ENCODE results near the gene DIP2C.

DIP2C gene

DNA sequence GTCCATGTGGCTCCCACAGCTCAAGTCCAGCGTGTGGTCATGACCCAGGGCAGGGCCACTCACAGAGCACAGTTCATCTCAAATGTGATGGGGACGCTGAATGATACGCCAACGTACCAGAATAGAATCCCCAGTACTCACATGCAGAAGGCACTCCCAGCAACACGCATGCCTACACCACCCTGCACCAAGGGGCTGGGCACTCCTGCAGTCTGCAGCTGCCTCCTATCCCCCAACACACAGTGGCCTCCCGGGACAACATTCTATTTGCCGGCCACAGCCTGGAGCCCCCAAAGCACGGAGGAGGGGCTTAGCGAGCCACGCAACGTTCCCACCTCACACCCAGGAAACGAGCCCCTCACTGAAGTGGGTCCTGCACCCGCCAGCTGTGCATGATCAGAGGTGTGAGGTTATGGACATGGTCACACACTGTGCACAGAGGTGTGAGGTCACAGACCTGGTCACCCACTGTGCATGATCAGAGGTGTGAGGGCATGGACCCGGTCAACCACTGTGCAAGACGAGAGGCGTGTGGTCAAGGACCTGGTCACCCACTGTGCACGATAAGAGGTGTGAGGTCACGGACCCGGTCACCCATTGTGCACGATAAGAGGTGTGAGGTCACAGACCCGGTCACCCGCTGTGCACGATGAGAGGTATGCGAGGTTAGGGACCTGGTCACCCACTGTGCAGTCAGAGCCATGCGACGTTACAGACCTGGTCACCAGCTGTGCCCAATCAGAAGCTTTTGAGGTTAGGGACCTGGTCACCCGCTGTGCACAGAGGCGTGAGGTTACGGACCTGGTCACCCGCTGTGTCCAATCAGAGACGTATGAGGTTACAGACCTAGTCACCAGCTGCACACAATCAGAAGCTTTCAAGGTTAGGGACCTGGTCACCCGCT, 182.8 kb downstream of the DIP2C start:
- Histone ChIP-seq H3K9ac (ENCODE audit: low read length) (no peak overlapping the region), H3K36me3 (ENCODE audit: control insufficient read depth, insufficient read depth, low read length) (no peaks in the 10 kb centered on the region), H3K27me3 (ENCODE audit: control insufficient read depth, insufficient read depth, low read length) (no peaks in the 10 kb centered on the region), H3K4me3 (ENCODE audit: low read length) (no peak overlapping the region), H3K4me1 (ENCODE audit: control insufficient read depth, insufficient read depth, low read length) (peaks cover 14% of the 10 kb centered on the region), H3K9me3 (ENCODE audit: control insufficient read depth, low read length) (no peaks in the 10 kb centered on the region)

- Histone ChIP-seq H3K9ac (ENCODE audit: low read length) (no peak overlapping the region), H3K4me3 (ENCODE audit: low read length) (no peak overlapping the region), H3K4me1 (ENCODE audit: control insufficient read depth, insufficient read depth, low read length) (peaks cover 1% of the 10 kb centered on the region), H3K36me3 (ENCODE audit: control insufficient read depth, insufficient read depth, low read length) (no peaks in the 10 kb centered on the region), H3K27me3 (ENCODE audit: control insufficient read depth, insufficient read depth, low read length) (no peaks in the 10 kb centered on the region), H3K9me3 (ENCODE audit: control insufficient read depth, low read length) (no peaks in the 10 kb centered on the region)
Measured at GRCh38 chr10:505419-505818, 184.0 kb downstream of the DIP2C start.

GRCh38 chr10:504806-505205, 184.7 kb downstream of the DIP2C start:
- H3K9me3 ChIP-seq (ENCODE audit: control insufficient read depth, low read length), result no peaks in the 10 kb centered on the region
- no peaks in the 10 kb centered on the region for H3K36me3 ChIP-seq (ENCODE audit: control insufficient read depth, insufficient read depth, low read length)
- H3K27me3 ChIP-seq (ENCODE audit: control insufficient read depth, insufficient read depth, low read length), result no peaks in the 10 kb centered on the region
- no peak overlapping the region for H3K4me3 ChIP-seq (ENCODE audit: low read length)
- H3K4me1 ChIP-seq (ENCODE audit: control insufficient read depth, insufficient read depth, low read length), result no peaks in the 10 kb centered on the region
- no peak overlapping the region for H3K9ac ChIP-seq (ENCODE audit: low read length)

DNA sequence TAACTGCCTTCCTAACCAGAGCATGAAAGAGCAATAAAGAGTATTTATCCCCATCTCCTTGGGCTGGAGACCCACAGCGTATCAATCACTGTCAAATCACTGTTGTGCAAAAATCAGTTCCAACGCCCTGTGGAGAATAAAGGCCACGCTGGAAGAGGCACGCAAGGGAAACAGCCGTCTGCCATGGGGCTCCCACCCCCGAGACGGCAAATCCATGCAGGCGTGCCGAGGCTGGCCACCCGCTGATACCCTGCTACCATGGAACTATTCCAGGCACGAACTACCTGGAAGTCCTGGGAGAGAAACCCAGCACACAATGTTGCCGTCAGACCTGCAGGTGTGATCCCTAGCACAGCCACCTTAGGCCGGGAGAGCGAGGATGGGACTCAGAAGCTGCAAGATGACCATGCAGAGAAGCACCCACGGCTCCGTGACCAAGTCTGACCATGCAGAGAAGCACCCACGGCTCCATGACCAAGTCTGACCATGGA, 185.3 kb downstream of the DIP2C start:
- no peaks in the 10 kb centered on the region for H3K4me1 ChIP-seq (ENCODE audit: control insufficient read depth, insufficient read depth, low read length)
- no peaks in the 10 kb centered on the region for H3K27me3 ChIP-seq (ENCODE audit: control insufficient read depth, insufficient read depth, low read length)
- no peak overlapping the region for H3K4me3 ChIP-seq (ENCODE audit: low read length)
- no peaks in the 10 kb centered on the region for H3K36me3 ChIP-seq (ENCODE audit: control insufficient read depth, insufficient read depth, low read length)
- no peak overlapping the region for H3K9ac ChIP-seq (ENCODE audit: low read length)
- H3K9me3 ChIP-seq (ENCODE audit: control insufficient read depth, low read length), result no peaks in the 10 kb centered on the region

DNA sequence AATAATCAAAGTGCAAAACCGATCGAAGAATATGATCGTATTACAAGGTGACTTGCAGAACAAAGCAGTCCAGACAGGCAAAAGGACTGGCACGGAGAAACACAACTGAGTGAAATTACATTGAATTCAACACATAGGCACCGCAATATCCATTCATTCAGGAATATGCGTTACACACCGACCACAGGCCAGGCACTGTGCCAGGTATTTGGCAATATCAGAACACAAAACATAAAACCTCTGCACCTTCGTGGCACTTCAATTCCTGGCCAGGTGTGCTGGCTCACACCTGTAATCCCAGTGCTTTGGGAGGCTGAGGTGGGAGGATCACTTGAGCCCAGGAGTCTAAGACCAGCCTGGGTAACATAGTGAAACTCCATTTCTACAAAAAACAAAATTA, 187.9 kb downstream of the DIP2C start:
- no peaks in the 10 kb centered on the region for H3K9me3 ChIP-seq (ENCODE audit: control insufficient read depth, low read length)
- H3K4me1 ChIP-seq (ENCODE audit: control insufficient read depth, insufficient read depth, low read length), result no peaks in the 10 kb centered on the region
- no peaks in the 10 kb centered on the region for H3K36me3 ChIP-seq (ENCODE audit: control insufficient read depth, insufficient read depth, low read length)
- H3K9ac ChIP-seq (ENCODE audit: low read length), result no peak overlapping the region
- H3K4me3 ChIP-seq (ENCODE audit: low read length), result no peak overlapping the region
- H3K27me3 ChIP-seq (ENCODE audit: control insufficient read depth, insufficient read depth, low read length), result no peaks in the 10 kb centered on the region

DNA sequence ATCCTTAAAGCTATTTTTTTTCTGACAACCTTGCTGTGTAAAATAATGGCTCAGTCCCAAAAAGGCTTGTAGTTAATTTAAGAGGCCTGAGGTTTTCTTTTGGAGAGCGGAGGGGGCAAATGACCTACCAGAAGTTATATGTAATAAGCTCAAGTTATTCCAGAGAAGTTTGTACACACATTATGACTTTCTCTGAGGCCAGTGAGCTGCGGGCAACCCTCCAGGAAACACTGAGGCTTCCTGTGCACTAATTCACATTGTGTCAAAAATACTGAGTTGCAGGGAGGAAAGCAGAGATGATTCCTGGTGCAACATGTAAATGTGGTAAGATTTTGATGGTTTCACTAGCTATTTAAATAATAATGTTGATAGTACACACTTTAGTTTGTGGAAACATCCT, 188.6 kb downstream of the DIP2C start:
- Histone ChIP-seq H3K9me3 (ENCODE audit: control insufficient read depth, low read length) (no peaks in the 10 kb centered on the region), H3K4me1 (ENCODE audit: control insufficient read depth, insufficient read depth, low read length) (no peaks in the 10 kb centered on the region), H3K27me3 (ENCODE audit: control insufficient read depth, insufficient read depth, low read length) (no peaks in the 10 kb centered on the region), H3K36me3 (ENCODE audit: control insufficient read depth, insufficient read depth, low read length) (no peaks in the 10 kb centered on the region), H3K9ac (ENCODE audit: low read length) (no peak overlapping the region), H3K4me3 (ENCODE audit: low read length) (no peak overlapping the region)

GRCh38 chr10:499991-500390, 189.5 kb downstream of the DIP2C start:
- Histone ChIP-seq H3K9me3 (ENCODE audit: control insufficient read depth, low read length) (no peaks in the 10 kb centered on the region), H3K36me3 (ENCODE audit: control insufficient read depth, insufficient read depth, low read length) (no peaks in the 10 kb centered on the region), H3K27me3 (ENCODE audit: control insufficient read depth, insufficient read depth, low read length) (no peaks in the 10 kb centered on the region), H3K9ac (ENCODE audit: low read length) (no peak overlapping the region), H3K4me1 (ENCODE audit: control insufficient read depth, insufficient read depth, low read length) (no peaks in the 10 kb centered on the region), H3K4me3 (ENCODE audit: low read length) (no peak overlapping the region)

DNA sequence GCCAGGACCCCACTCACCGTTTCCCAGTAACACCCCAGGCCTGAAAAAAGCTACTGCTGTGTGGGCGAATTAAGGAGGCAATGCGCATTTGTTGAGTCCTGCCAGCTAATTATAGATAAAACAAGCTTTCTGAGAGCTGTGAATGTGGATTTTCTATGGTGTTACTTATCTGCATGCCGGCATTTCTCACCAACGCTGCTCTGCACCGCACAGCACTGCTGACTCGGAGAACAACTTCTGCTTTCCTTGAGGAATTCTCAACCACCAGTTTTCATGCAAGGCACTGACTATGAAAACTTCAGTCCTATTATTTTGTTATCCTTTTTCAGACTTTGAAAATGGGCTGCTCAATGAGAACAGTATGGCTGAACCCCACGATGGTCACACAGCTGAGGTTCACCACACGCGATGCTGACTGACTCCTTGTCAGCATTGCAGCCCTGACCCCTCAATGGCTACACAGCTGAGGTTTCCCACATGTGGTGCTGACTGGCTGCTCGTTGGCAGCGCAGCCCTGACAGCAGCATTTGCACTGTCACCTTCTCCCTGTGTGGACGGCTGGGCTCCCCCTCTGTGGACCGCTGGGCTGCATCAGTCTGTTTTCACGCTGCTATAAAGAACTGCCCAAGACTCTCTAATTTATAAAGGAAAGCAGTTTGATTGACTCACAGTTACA, 190.6 kb downstream of the DIP2C start:
- Histone ChIP-seq H3K27me3 (ENCODE audit: control insufficient read depth, insufficient read depth, low read length) (no peaks in the 10 kb centered on the region), H3K9me3 (ENCODE audit: control insufficient read depth, low read length) (no peaks in the 10 kb centered on the region), H3K36me3 (ENCODE audit: control insufficient read depth, insufficient read depth, low read length) (no peaks in the 10 kb centered on the region), H3K9ac (ENCODE audit: low read length) (no peak overlapping the region), H3K4me3 (ENCODE audit: low read length) (no peak overlapping the region), H3K4me1 (ENCODE audit: control insufficient read depth, insufficient read depth, low read length) (no peaks in the 10 kb centered on the region)

DNA sequence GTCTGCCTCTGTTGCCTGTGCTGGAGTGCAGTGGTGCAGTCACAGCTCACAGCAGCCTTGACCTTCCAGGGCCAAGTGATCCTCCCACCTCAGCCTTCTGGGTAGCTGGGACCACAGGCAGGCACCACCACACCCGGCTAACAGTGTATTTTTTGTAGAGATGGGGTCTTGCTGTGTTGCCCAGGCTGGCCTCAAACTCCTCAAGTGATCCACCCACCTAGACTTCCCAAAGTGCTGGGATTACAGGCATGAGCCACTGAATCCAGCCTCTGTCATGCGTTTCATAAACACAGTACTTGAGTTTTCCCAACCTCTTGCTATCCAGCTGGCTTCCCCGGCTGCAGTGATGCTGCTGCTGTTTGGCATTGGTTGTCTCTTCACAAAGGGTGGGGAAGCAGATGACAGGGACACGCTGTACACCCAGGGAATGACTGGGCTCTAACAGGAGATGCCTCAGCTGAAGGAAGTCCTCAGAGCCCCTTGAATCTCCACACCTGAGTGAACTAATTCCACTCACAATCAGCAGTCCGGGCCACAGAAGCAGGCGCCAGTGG, 191.5 kb downstream of the DIP2C start:
- no peaks in the 10 kb centered on the region for H3K27me3 ChIP-seq (ENCODE audit: control insufficient read depth, insufficient read depth, low read length)
- no peaks in the 10 kb centered on the region for H3K9me3 ChIP-seq (ENCODE audit: control insufficient read depth, low read length)
- H3K9ac ChIP-seq (ENCODE audit: low read length), result no peak overlapping the region
- no peak overlapping the region for H3K4me3 ChIP-seq (ENCODE audit: low read length)
- no peaks in the 10 kb centered on the region for H3K4me1 ChIP-seq (ENCODE audit: control insufficient read depth, insufficient read depth, low read length)
- no peaks in the 10 kb centered on the region for H3K36me3 ChIP-seq (ENCODE audit: control insufficient read depth, insufficient read depth, low read length)

- Histone ChIP-seq H3K27me3 (ENCODE audit: control insufficient read depth, insufficient read depth, low read length) (no peaks in the 10 kb centered on the region), H3K9me3 (ENCODE audit: control insufficient read depth, low read length) (no peaks in the 10 kb centered on the region), H3K4me1 (ENCODE audit: control insufficient read depth, insufficient read depth, low read length) (no peaks in the 10 kb centered on the region), H3K36me3 (ENCODE audit: control insufficient read depth, insufficient read depth, low read length) (no peaks in the 10 kb centered on the region), H3K9ac (ENCODE audit: low read length) (no peak overlapping the region), H3K4me3 (ENCODE audit: low read length) (no peak overlapping the region)
Measured at GRCh38 chr10:497289-497688, 192.2 kb downstream of the DIP2C start.

- H3K9ac ChIP-seq (ENCODE audit: low read length), result no peak overlapping the region
- H3K27me3 ChIP-seq (ENCODE audit: control insufficient read depth, insufficient read depth, low read length), result no peaks in the 10 kb centered on the region
- H3K9me3 ChIP-seq (ENCODE audit: control insufficient read depth, low read length), result no peaks in the 10 kb centered on the region
- H3K36me3 ChIP-seq (ENCODE audit: control insufficient read depth, insufficient read depth, low read length), result no peaks in the 10 kb centered on the region
- H3K4me1 ChIP-seq (ENCODE audit: control insufficient read depth, insufficient read depth, low read length), result no peaks in the 10 kb centered on the region
- H3K4me3 ChIP-seq (ENCODE audit: low read length), result no peak overlapping the region
Measured at GRCh38 chr10:494556-494955, 194.9 kb downstream of the DIP2C start.

GRCh38 chr10:494149-494542, 195.3 kb downstream of the DIP2C start:
- no peaks in the 10 kb centered on the region for H3K9me3 ChIP-seq (ENCODE audit: control insufficient read depth, low read length)
- no peaks in the 10 kb centered on the region for H3K4me1 ChIP-seq (ENCODE audit: control insufficient read depth, insufficient read depth, low read length)
- no peaks in the 10 kb centered on the region for H3K36me3 ChIP-seq (ENCODE audit: control insufficient read depth, insufficient read depth, low read length)
- no peaks in the 10 kb centered on the region for H3K27me3 ChIP-seq (ENCODE audit: control insufficient read depth, insufficient read depth, low read length)
- no peak overlapping the region for H3K4me3 ChIP-seq (ENCODE audit: low read length)
- H3K9ac ChIP-seq (ENCODE audit: low read length), result no peak overlapping the region

Data from mucosa of stomach (tissue), 1 donor.